Measurements from ENCODE around the gene FMN2.
"Not testable (repeated sequence)": the region's sequence is repeated elsewhere in the genome, so short reads cannot be mapped to it uniquely, and the experiment has no call there.

FMN2 gene

GRCh38 chr1:240274569-240274968, 182.9 kb downstream of the FMN2 start:
- H3K27ac ChIP-seq: no peak overlapping the region
- TF ChIP-seq CTCF (conservative IDR thresholded peaks at IDR 0.05) (no peak), ZFX (IDR thresholded peaks at IDR 0.05) (no peak)

- H3K27ac ChIP-seq: not testable (repeated sequence)
These were observed 183.5 kb downstream of the FMN2 start for GRCh38 chr1:240275219-240275618.

- no peak overlapping the region for H3K27ac ChIP-seq
- TF ChIP-seq ZFX (IDR thresholded peaks at IDR 0.05) (no peak), CTCF (conservative IDR thresholded peaks at IDR 0.05) (no peak)
These were observed 186.4 kb downstream of the FMN2 start for GRCh38 chr1:240278082-240278481.

- TF ChIP-seq CTCF (conservative IDR thresholded peaks at IDR 0.05) (no peak), ZFX (IDR thresholded peaks at IDR 0.05) (no peak)
- no peak overlapping the region for H3K27ac ChIP-seq
These were observed 189.1 kb downstream of the FMN2 start for GRCh38 chr1:240280560-240281322.

- no peak overlapping the region for H3K27ac ChIP-seq
- TF ChIP-seq ZFX (IDR thresholded peaks at IDR 0.05): no peak
- no peak for TF ChIP-seq CTCF (conservative IDR thresholded peaks at IDR 0.05)
These were observed 190.6 kb downstream of the FMN2 start for GRCh38 chr1:240282061-240282830.

GRCh38 chr1:240284656-240285414, 193.2 kb downstream of the FMN2 start:
- no peak for TF ChIP-seq CTCF (conservative IDR thresholded peaks at IDR 0.05)
- TF ChIP-seq ZFX (IDR thresholded peaks at IDR 0.05): no peak

GRCh38 chr1:240285540-240285939, 193.9 kb downstream of the FMN2 start:
- TF ChIP-seq CTCF (conservative IDR thresholded peaks at IDR 0.05) (no peak), ZFX (IDR thresholded peaks at IDR 0.05) (no peak)

More at GRCh38 chr1:240284656-240285414, 193.2 kb downstream of the FMN2 start:
- H3K27ac ChIP-seq: no peak overlapping the region

More at GRCh38 chr1:240285540-240285939, 193.9 kb downstream of the FMN2 start:
- H3K27ac ChIP-seq: no peak overlapping the region
